ENCODE results near the gene PDGFC. TPM values are rescaled to one million over a fixed set of nuclear protein-coding genes. Genes with fewer than 3 reads are reported as not detected.

PDGFC gene
- total and polyA plus RNA-seq, 4 donors, result 16.6 to 24.5 (median 22.7) TPM

GRCh38 chr4:156786713-156787112 lies 184.9 kb downstream of the PDGFC start:
- Histone ChIP-seq H3K4me3 (ENCODE audit: low read depth, low read length) (no peak overlapping the region), H3K4me1 (ENCODE audit: control insufficient read depth, insufficient read depth, low read length) (no peaks in the 10 kb centered on the region), H3K27ac (ENCODE audit: low read depth, low read length) (no peak overlapping the region), H3K27me3 (ENCODE audit: control insufficient read depth, insufficient read depth, low read length) (no peaks in the 10 kb centered on the region), H3K9me3 (ENCODE audit: control insufficient read depth, insufficient read depth, low read length) (no peaks in the 10 kb centered on the region), H3K36me3 (ENCODE audit: control insufficient read depth, insufficient read depth, low read length) (no peaks in the 10 kb centered on the region)
- no peak for DNase-seq (ENCODE audit: low read depth in 4 of 6, low spot score in 6 of 6)

GRCh38 chr4:156784970-156785369 lies 186.6 kb downstream of the PDGFC start:
- 89% methylated on average over 3 of the region's 3 CpGs for WGBS (ENCODE audit: insufficient coverage)
- H3K27me3 ChIP-seq (ENCODE audit: control insufficient read depth, insufficient read depth, low read length), result no peaks in the 10 kb centered on the region
- no peak overlapping the region for H3K27ac ChIP-seq (ENCODE audit: low read depth, low read length)
- H3K36me3 ChIP-seq (ENCODE audit: control insufficient read depth, insufficient read depth, low read length), result no peaks in the 10 kb centered on the region
- H3K9me3 ChIP-seq (ENCODE audit: control insufficient read depth, insufficient read depth, low read length), result no peaks in the 10 kb centered on the region
- no peak for DNase-seq (ENCODE audit: low read depth in 4 of 6, low spot score in 6 of 6)
- H3K4me1 ChIP-seq (ENCODE audit: control insufficient read depth, insufficient read depth, low read length), result no peaks in the 10 kb centered on the region
- no peak overlapping the region for H3K4me3 ChIP-seq (ENCODE audit: low read depth, low read length)

- 78% methylated on average over 1 of the region's 2 CpGs for WGBS (ENCODE audit: insufficient coverage)
- no peaks in the 10 kb centered on the region for H3K36me3 ChIP-seq (ENCODE audit: control insufficient read depth, insufficient read depth, low read length)
- no peak overlapping the region for H3K4me3 ChIP-seq (ENCODE audit: low read depth, low read length)
- H3K4me1 ChIP-seq (ENCODE audit: control insufficient read depth, insufficient read depth, low read length), result no peaks in the 10 kb centered on the region
- H3K27me3 ChIP-seq (ENCODE audit: control insufficient read depth, insufficient read depth, low read length), result no peaks in the 10 kb centered on the region
- H3K9me3 ChIP-seq (ENCODE audit: control insufficient read depth, insufficient read depth, low read length), result no peaks in the 10 kb centered on the region
- no peak for DNase-seq (ENCODE audit: low read depth in 4 of 6, low spot score in 6 of 6)
- H3K27ac ChIP-seq (ENCODE audit: low read depth, low read length), result no peak overlapping the region
Observed at GRCh38 chr4:156783966-156784365, 187.6 kb downstream of the PDGFC start.

- Histone ChIP-seq H3K27me3 (ENCODE audit: control insufficient read depth, insufficient read depth, low read length) (no peaks in the 10 kb centered on the region), H3K4me3 (ENCODE audit: low read depth, low read length) (no peak overlapping the region), H3K27ac (ENCODE audit: low read depth, low read length) (no peak overlapping the region), H3K36me3 (ENCODE audit: control insufficient read depth, insufficient read depth, low read length) (no peaks in the 10 kb centered on the region), H3K4me1 (ENCODE audit: control insufficient read depth, insufficient read depth, low read length) (no peaks in the 10 kb centered on the region), H3K9me3 (ENCODE audit: control insufficient read depth, insufficient read depth, low read length) (no peaks in the 10 kb centered on the region)
- no CpG with 5 or more reads among the region's 5 CpGs for WGBS (ENCODE audit: insufficient coverage)
- no peak for DNase-seq (ENCODE audit: low read depth in 4 of 6, low spot score in 6 of 6)
Observed at GRCh38 chr4:156782491-156782890, 189.1 kb downstream of the PDGFC start.

GRCh38 chr4:156781852-156782251 lies 189.7 kb downstream of the PDGFC start:
- 100% methylated on average over 1 of the region's 2 CpGs for WGBS (ENCODE audit: insufficient coverage)
- Histone ChIP-seq H3K27ac (ENCODE audit: low read depth, low read length) (no peak overlapping the region), H3K36me3 (ENCODE audit: control insufficient read depth, insufficient read depth, low read length) (no peaks in the 10 kb centered on the region), H3K4me1 (ENCODE audit: control insufficient read depth, insufficient read depth, low read length) (no peaks in the 10 kb centered on the region), H3K4me3 (ENCODE audit: low read depth, low read length) (no peak overlapping the region), H3K27me3 (ENCODE audit: control insufficient read depth, insufficient read depth, low read length) (no peaks in the 10 kb centered on the region), H3K9me3 (ENCODE audit: control insufficient read depth, insufficient read depth, low read length) (no peaks in the 10 kb centered on the region)
- no peak for DNase-seq (ENCODE audit: low read depth in 4 of 6, low spot score in 6 of 6)

GRCh38 chr4:156779774-156780173 lies 191.8 kb downstream of the PDGFC start:
- Histone ChIP-seq H3K4me1 (ENCODE audit: control insufficient read depth, insufficient read depth, low read length) (no peaks in the 10 kb centered on the region), H3K9me3 (ENCODE audit: control insufficient read depth, insufficient read depth, low read length) (no peaks in the 10 kb centered on the region), H3K27me3 (ENCODE audit: control insufficient read depth, insufficient read depth, low read length) (no peaks in the 10 kb centered on the region), H3K4me3 (ENCODE audit: low read depth, low read length) (no peak overlapping the region), H3K36me3 (ENCODE audit: control insufficient read depth, insufficient read depth, low read length) (no peaks in the 10 kb centered on the region), H3K27ac (ENCODE audit: low read depth, low read length) (no peak overlapping the region)
- no peak for DNase-seq (ENCODE audit: low read depth in 4 of 6, low spot score in 6 of 6)
- WGBS (ENCODE audit: insufficient coverage), result no CpG with 5 or more reads among the region's 1 CpG

- 60% methylated on average over 1 of the region's 4 CpGs for WGBS (ENCODE audit: insufficient coverage)
- H3K27ac ChIP-seq (ENCODE audit: low read depth, low read length), result no peak overlapping the region
- peaks cover 3% of the 10 kb centered on the region for H3K4me1 ChIP-seq (ENCODE audit: control insufficient read depth, insufficient read depth, low read length)
- no peaks in the 10 kb centered on the region for H3K9me3 ChIP-seq (ENCODE audit: control insufficient read depth, insufficient read depth, low read length)
- no peak overlapping the region for H3K4me3 ChIP-seq (ENCODE audit: low read depth, low read length)
- no peak for DNase-seq (ENCODE audit: low read depth in 4 of 6, low spot score in 6 of 6)
- H3K27me3 ChIP-seq (ENCODE audit: control insufficient read depth, insufficient read depth, low read length), result no peaks in the 10 kb centered on the region
- no peaks in the 10 kb centered on the region for H3K36me3 ChIP-seq (ENCODE audit: control insufficient read depth, insufficient read depth, low read length)
Observed at GRCh38 chr4:156779042-156779441, 192.6 kb downstream of the PDGFC start.

- no peaks in the 10 kb centered on the region for H3K36me3 ChIP-seq (ENCODE audit: control insufficient read depth, insufficient read depth, low read length)
- H3K27ac ChIP-seq (ENCODE audit: low read depth, low read length), result no peak overlapping the region
- whole genome bisulfite sequencing (ENCODE audit: insufficient coverage), result no CpG with 5 or more reads among the region's 1 CpG
- no peak for DNase-seq (ENCODE audit: low read depth in 4 of 6, low spot score in 6 of 6)
- no peaks in the 10 kb centered on the region for H3K27me3 ChIP-seq (ENCODE audit: control insufficient read depth, insufficient read depth, low read length)
- no peaks in the 10 kb centered on the region for H3K9me3 ChIP-seq (ENCODE audit: control insufficient read depth, insufficient read depth, low read length)
- H3K4me1 ChIP-seq (ENCODE audit: control insufficient read depth, insufficient read depth, low read length), result peaks cover 3% of the 10 kb centered on the region
- H3K4me3 ChIP-seq (ENCODE audit: low read depth, low read length), result no peak overlapping the region
Observed at GRCh38 chr4:156778606-156779005, 193.0 kb downstream of the PDGFC start.

GRCh38 chr4:156778093-156778492 lies 193.5 kb downstream of the PDGFC start:
- Histone ChIP-seq H3K27ac (ENCODE audit: low read depth, low read length) (no peak overlapping the region), H3K9me3 (ENCODE audit: control insufficient read depth, insufficient read depth, low read length) (no peaks in the 10 kb centered on the region), H3K4me3 (ENCODE audit: low read depth, low read length) (no peak overlapping the region), H3K27me3 (ENCODE audit: control insufficient read depth, insufficient read depth, low read length) (no peaks in the 10 kb centered on the region), H3K4me1 (ENCODE audit: control insufficient read depth, insufficient read depth, low read length) (peaks cover 3% of the 10 kb centered on the region), H3K36me3 (ENCODE audit: control insufficient read depth, insufficient read depth, low read length) (no peaks in the 10 kb centered on the region)
- WGBS (ENCODE audit: insufficient coverage), result no CpG with 5 or more reads among the region's 1 CpG
- DNase-seq (ENCODE audit: low read depth in 4 of 6, low spot score in 6 of 6), result no peak

GRCh38 chr4:156775813-156776212 lies 195.8 kb downstream of the PDGFC start:
- no peaks in the 10 kb centered on the region for H3K27me3 ChIP-seq (ENCODE audit: control insufficient read depth, insufficient read depth, low read length)
- no peak overlapping the region for H3K4me3 ChIP-seq (ENCODE audit: low read depth, low read length)
- no peak for DNase-seq (ENCODE audit: low read depth in 4 of 6, low spot score in 6 of 6)
- no peaks in the 10 kb centered on the region for H3K36me3 ChIP-seq (ENCODE audit: control insufficient read depth, insufficient read depth, low read length)
- WGBS (ENCODE audit: insufficient coverage), result no CpG with 5 or more reads among the region's 1 CpG
- H3K27ac ChIP-seq (ENCODE audit: low read depth, low read length), result no peak overlapping the region
- peaks cover 3% of the 10 kb centered on the region for H3K4me1 ChIP-seq (ENCODE audit: control insufficient read depth, insufficient read depth, low read length)
- no peaks in the 10 kb centered on the region for H3K9me3 ChIP-seq (ENCODE audit: control insufficient read depth, insufficient read depth, low read length)

Measured in spinal cord (tissue), 10 donors.